Renal cortex interstitium (tissue), 11 donors: ENCODE results near the gene STK24. TPM values are rescaled to one million over a fixed set of nuclear protein-coding genes. Genes with fewer than 3 reads are reported as not detected.

Experiments
- DNase-seq, 11 donors: peaks; one replicate each; pipeline ENCODE4 v3.0.0-alpha.2; 2013; ENCODE audit warnings: low read depth in 9 of 11, low spot score in 4 of 11; ENCODE audit errors: extremely low read depth in 1 of 11
- polyA plus RNA-seq, 3 donors: library from polyadenylated mRNA; unstranded; fragments of 120-200 nt; gene quantifications; one replicate each; pipeline ENCODE4 v1.2.1, GENCODE V29; 2013; ENCODE audit not compliant: insufficient read length in 3 of 3

The STK24 gene
- polyA plus RNA-seq, 3 donors, result 116 to 126 (median 117) TPM

DNA sequence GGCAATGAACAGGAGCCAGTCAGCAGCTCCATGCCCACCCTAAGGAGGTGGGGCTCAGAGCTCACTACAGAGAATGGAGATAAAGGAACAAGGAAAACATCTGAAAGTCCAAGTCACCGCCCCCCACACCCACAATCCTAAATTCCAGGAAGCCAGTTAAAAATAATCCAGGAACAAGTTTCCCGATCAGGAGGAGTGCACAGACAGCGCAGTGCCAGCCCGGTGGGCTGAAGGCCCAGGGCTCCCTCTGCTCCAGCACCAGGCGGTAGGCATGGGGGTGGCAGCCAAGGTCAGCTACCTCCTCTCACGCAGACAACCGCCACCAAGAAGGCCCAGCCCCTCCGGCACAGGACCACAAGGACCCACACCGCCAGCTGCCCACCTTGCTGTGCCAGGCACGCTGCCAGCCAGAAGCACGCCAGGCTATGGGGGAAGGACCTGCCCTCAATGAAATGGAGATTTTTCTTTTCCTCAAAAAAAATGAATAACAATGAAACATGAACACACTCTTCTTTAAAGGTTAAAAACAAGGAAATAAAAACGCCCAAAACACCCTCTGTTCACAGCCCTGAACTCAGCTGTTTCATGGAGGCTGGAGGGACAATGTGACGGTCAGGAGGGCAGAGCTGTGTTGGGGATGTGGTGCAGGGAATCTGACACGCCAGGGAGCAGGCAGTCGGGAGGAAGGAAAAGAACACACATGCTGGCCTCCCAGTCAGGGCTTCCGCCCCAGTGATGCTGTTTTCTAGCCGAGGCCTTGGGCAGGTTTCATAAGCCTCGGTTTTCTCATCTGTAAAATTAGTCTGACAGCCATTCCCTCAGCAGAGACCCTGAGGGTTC is 11.0 kb downstream of the STK24 start:
- DNase-seq, result no peak

DNA sequence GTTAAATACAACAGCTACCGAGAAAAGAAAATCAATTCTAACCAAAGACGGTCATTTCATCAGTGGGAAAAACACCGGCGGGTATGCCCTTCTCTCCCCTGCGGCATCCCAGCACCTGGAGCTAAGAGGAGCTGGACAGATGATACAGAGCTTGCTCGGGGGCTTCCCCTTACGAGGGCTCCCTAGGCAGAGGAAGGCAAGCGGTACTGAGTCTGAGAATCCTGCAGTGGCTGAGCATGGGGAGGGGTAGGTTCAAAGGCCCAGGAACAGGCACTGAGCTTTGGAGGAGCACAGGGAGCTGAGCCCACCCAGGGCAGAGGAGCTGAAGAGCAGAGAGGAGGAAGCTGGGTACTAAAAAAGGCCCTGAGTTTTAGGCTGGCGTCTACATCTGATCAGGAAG is 12.7 kb downstream of the STK24 start:
- DNase-seq, result no peak

DNA sequence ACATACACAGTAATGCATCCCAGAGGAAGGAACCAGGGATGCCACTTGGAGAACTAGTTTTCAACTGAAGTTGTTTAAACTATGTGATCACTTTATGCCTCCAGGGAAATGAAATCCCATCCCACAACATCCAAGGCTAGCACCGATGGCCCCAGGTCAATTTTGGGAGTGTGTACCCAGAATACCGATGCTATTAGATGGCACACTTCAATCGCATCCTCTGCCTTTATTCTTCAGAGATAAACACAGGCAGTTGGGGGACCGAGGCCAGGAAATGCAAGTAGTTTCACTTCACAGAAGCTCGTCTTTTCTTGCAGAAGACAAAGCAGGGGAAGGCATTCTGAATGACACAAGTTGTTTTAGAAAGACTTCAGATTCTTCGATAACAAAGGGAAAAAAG is 13.8 kb downstream of the STK24 start:
- no peak for DNase-seq

DNA sequence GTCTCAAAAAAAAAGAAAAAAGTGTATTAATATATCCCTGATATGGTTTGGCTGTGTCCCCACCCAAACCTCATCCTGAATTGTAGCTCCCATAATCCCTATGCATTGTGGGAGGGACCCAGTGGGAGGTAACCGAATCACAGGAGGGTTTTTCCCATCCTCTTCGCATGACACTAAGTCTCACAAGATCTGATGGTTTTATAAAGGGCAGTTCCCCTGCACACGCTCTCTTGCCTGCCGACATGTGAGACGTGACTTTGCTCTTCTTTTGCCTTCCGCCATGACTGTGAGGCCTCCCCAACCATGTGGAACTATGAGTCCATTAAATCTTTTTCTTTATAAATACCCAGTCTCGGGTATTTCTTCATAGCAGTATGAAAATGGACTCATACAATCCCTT is 17.7 kb downstream of the STK24 start:
- DNase-seq, result no peak

DNA sequence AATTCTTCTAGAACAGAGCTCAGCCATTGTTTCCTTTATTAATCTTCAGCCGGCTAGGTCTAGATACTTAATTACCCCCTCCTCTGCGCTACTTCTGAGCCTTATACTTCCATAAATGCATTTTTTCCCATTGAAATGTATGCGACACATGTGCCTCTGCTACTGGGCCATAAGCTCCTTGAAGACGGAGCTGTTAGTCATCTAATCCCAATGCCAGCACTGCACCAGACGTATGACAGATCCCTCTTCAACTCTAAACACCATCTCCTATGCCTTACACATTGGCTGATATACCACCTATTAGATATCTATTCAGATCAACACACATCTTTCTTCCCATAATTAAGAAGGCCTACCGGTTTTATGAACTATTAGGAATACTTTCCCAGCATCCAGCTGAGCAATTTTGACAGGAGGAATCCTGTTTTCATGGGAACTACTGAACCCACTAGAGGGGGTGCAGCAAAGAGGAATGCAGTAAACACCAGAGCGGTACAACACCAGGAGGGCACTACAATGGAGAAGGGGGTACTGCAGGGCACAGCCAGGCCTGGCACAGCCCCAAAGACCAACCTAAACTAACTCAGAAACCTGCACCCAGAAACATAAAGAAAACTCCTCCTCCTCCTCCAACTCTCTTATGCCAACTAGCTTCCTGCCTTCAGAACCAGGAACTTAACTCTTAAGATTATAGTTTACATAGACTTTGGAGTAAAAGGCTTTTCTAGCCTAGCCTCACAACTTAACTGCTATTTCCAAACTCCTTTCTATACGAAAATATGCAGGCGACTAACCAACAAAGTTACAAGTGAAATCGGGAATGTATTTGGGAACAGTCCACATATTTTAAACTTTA is 18.7 kb downstream of the STK24 start:
- no peak for DNase-seq

DNA sequence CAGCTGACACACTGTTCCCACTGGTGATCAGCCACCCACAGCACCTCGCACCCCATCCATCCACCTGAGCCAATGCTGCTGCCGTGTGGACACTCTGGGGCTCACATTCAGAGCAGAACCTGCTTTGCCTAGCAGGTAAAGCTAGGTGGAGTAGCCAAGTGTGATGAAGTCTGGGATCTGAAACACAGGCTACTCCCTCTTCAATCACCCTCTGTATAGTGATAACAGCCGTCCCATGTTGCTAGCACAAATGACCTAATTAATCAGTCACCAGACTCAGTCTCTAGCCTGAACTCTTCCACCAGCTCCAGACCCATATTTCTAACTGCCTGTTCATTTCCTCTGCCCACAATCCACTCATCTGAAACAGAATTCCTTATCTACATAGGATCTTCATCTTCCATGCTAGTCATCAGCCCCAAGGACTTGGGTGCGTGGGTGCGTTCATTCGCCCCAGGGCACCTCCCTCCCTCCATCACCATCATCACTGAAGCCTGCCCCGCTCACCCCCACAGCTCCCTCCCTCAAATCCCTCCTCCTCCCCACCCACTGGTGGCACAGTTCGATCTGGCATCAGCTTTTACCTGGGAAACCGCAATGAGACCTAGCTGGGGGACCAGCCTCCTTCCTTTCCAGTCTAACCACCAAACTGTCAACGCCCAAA is 19.8 kb downstream of the STK24 start:
- no peak for DNase-seq

DNA sequence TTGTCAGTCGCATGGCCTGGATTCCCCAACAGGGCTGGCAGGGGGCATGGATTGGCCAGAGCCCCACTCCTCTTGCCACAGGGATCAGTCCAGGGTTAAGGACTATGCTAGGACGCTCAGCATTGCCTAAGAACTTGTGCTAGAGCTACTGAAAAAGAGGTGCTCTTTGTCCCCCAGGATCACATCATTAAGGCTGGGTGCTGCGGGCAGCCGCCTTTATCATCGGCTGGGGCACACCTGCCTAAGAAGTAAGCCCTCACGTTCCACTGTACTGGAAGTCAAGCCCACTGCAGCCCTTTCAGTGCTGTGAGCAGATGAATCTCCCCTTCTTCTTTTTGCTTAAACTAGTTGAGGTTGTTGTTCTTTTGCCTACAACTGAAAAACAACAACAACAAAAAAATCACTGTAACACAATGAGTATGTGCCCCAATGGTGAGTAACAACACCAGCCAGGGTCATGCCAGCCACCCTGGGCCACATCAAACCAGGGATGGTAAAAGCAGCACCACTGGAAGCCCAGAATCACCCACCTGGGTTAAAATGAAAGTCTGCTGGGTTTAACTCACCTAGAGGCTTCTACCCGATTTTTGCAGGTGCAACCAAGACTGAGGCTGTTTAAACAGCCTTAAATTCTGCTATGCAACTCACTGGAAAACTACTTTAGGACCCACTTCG is 20.6 kb downstream of the STK24 start:
- DNase-seq, result no peak

DNA sequence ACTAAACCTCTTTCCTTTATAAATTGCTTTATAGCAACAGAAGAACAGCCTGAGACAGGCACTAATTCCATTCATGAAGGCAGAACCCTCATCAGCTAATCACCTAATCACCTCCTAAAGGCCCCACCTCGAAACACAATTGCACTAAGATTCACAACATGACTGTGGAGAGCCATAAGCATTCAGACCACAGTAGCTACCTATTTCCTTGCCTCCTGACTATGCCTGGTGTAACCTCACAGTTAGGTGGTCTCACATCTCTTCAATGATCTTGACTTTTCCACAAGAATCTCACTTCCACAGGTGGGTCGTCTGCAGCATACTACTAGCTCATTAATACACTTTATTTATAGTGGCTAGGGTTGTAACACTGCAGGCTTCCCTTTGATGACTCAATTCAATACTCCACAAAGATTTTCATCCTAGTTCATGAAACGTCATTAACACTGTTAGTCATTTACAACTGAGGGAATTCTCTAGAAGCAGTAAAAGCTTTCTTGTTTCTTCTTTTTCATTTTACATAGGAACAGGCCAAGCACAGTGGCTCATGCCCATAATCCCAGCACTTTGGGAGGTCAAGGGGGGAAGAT is 27.1 kb downstream of the STK24 start:
- DNase-seq, result no peak

DNA sequence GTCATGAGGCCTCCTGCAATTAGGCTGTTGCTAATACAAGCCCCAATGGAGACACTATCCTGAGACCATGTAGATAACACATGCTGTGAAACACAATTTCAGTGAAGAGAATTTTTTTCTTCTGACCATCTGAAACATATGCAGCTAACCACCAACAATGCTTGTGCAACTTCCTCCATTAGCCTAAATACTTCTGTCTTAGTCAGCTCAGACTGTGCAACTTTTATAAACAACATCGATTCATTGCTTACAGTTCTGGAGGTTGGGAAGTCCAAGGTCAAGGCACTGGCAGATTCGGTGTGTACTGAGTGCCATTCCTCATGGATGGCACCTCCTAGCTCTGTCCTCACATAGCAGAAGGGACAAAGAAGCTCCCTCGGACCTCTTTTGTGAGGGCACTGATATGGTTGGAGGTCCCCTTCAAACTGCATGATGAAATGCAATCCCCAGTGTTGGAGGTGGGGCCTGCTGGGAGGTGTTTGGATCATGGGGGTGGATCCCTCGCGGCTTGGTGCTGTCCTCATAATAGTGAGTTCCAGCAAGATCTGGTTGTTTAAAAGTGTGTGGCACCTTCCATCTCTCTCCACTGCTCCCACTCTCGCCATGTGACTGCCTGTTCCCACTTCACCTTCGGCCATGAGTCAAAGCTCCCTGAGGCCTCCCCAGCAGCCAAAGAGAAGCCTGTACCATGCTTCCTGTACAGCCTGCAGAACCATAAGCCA is 27.7 kb downstream of the STK24 start:
- no peak for DNase-seq

DNA sequence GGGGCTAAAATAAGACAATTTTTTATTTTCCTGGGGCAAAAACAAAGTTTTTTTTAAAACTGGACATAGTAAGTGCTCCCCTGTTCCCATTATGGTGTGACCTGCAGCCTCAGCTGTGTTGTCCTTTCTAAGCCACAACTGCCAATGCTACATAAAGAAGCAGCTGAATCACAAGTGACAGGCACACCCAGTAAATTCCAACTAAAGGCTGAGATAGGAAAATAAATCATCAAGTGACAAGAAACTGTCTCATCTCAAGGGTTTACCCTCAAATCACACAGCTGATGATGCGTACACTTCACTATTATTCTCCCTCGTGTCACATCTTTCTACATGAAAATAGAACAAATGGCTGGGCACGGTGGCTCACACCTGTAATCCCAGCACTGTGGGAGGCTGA is 28.7 kb downstream of the STK24 start:
- DNase-seq, result no peak

DNA sequence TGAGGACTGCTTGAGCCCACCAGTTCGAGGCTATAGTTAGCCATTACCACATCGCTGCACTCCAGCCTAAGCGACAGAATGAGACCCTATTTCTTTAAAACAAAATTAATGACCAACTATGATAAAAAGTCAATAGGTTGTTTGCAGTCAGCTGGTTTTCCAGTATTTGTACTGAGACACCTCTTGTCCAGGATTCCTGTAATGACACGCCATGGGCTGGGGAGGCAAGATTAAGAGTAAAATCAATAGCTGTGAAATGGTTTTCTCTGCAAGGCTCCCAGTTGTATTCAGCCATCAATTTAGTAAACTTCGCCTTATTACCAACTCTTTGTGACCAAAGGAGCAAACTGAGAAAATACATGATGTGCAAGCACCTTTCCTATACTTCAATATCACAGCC is 29.5 kb downstream of the STK24 start:
- DNase-seq, result no peak

DNA sequence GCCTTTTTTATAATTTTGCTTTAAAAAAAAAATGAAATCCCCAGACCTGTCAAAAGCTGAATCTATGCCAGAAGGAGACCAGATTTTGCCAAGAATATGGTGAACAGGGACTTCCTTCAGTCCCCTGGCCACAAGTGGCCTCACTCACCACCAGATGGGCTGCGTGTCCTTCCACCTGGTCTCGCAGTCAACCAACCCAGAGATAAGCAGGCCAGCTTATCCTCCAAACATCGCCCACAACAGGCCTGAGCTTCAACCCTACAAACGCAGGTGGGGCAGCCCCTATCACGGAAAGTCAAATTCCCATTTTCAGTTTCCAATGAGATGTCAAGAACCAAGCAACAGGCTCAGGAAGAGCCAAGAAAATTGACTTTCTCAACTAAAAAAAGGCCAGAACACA is 30.5 kb downstream of the STK24 start:
- no peak for DNase-seq

DNA sequence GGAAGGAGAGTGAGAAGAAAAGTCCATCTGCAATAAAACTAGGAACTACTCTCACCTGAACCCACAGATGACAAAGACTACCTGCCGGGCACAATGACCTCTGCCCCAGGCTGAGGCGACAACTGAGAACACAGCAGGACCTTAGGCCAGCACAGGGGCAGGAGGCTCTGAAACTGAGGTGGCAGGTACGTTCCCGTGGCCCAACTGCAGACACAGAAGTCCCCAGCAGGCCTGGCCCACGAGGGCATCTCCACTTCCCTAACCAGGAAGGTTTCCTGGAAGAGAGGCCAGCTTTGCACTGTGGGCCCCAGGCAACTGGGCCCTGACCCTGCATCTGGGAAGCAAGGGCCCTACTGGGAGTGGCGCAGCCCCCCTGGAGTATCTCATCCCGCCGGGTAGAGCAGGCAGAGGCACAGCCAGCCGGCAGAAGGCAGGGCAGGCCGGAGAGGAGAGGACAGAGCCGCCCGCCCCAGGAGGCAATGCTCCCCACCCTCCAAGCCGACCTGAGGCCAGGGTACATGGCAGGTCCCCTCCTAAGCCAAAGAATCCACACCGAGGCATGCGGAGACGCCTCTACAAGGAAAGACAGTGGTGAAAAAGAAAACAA is 32.7 kb downstream of the STK24 start:
- no peak for DNase-seq

DNA sequence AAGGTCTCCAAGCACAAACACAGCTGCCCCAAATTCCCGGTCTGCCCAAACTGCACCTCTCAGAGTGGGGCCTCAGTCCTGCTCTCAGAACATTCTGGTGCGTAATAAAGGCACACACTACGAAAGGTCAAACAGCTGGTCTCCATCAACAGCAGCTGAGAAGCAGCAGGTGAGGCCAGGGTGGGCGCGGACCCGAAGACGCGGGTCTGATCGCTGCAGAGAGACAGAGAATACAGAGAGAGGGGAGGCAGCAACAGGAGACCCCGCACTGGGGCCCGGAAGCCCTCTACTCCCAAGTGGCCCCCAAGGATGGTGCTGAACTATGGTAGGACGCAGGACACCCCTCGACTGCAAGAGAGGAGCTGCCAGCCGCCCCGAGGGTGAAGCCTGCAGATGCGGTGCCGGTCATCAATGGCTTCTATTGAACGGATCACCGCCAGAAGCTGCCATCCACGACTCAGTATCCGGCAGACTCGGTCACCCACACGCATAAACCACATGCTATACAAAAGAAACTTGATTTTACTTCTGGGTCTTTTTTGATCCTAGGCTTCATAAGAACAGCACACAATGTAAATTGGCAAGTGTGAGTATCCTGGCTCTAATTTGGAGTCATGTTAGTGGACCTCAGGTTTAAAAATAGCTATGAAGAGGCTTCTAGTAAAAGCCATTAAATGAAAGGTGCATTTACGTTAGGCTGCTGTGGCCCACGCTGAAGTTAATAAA is 33.4 kb downstream of the STK24 start:
- DNase-seq, result no peak

DNA sequence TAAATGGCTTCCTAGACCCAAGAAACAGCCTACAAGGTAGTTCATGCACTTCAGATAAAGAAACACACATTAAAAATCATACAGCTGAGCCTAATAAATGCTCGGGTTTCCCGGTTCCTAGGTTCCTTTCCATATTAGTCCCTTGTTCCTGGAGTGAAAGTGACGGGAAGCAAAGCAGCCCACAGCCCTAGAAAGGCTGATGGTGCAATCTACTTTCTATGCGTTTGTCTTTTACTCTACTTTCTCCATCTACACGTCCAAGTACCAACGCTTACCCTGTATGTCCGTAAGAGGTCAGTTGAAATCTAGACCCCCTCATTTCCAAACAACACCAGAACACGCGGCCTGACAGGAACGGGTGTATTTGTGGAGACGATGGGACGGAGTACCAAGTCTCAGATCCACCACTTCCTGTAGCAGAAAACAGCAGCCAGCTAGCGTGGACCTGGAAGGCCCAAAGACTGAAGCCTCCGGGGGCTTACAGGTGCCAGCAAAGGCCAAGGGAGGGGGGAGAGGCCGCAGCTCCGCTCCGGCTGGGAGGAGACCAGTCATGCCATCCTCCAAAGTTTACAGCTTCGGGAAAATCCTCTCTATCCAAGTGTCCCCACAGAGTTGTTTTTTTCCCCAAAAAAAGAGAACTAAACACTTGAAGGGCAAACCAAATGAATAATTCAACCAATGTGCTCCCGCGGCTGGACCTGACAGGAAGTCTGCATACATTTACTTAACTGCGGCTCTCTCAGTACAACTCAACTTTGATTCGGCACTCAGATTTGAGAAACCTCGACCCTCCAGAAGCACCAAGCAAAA is 34.1 kb downstream of the STK24 start:
- DNase-seq, result no peak

DNA sequence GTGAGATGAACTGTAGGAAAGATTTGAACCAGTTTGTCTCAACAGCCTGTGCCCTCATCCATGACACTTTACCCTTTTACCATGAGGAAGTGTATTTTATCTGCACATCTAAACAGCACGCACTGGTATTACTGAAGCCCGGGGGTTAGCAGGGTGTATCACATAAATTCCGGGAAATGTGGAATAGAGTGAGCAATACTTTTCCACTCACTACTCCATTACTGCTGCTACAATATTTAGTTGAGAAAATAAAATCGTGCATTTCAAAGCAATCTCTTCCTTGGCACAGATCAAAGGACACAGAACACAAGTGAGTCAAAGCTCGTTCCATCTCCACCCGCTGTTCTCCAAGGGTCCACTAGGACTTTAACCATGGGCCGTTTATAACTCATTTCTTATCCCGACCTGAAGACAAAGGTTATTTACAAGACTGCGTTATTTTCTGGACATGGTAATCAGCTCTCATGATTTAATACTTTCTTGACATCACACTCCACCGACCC is 35.2 kb downstream of the STK24 start:
- DNase-seq, result no peak
